ENCODE results near the gene SPHK2.

DNA sequence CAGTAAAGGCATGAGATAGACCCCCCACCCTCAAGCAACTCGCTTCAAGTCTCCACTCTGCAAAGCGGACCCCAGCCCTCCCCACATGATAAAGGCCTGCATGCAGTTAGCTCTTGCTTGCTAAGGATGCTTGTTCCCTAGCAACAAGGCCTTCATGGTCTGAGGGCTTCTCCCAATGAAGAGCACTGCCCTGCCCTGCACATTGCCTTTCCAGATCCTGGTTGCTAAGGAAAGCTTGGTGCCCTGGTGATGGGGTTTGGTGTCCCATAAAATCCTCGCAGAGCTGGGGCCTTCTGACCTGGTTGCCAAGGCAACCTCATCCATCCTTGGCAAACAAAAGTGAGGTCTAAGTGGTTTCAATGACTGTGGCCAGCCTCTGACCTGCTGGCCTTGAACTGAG, 11.9 kb downstream of the SPHK2 start:
- TF ChIP-seq, protein P1, sequence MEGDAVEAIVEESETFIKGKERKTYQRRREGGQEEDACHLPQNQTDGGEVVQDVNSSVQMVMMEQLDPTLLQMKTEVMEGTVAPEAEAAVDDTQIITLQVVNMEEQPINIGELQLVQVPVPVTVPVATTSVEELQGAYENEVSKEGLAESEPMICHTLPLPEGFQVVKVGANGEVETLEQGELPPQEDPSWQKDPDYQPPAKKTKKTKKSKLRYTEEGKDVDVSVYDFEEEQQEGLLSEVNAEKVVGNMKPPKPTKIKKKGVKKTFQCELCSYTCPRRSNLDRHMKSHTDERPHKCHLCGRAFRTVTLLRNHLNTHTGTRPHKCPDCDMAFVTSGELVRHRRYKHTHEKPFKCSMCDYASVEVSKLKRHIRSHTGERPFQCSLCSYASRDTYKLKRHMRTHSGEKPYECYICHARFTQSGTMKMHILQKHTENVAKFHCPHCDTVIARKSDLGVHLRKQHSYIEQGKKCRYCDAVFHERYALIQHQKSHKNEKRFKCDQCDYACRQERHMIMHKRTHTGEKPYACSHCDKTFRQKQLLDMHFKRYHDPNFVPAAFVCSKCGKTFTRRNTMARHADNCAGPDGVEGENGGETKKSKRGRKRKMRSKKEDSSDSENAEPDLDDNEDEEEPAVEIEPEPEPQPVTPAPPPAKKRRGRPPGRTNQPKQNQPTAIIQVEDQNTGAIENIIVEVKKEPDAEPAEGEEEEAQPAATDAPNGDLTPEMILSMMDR (IDR thresholded peaks at IDR 0.05) = no peak
- no peak for TF ChIP-seq EP300 (IDR thresholded peaks at IDR 0.05)
- TF ChIP-seq POLR2A (IDR thresholded peaks at IDR 0.05) = no peak
- TF ChIP-seq POLR2AphosphoS5 (IDR thresholded peaks at IDR 0.05) = no peak

All from upper lobe of left lung (tissue), 4 donors.